GM19463 (cell line): ENCODE results near the gene AADACL2.

Source experiments
- ATAC-seq: cut with Tn5 transposase; IDR thresholded peaks from one replicate; pipeline ENCODE4 v1.9.1; 2021; ENCODE audit warnings: mild to moderate bottlenecking, moderate library complexity; ENCODE audit not compliant: unreplicated experiment

The AADACL2 gene

DNA sequence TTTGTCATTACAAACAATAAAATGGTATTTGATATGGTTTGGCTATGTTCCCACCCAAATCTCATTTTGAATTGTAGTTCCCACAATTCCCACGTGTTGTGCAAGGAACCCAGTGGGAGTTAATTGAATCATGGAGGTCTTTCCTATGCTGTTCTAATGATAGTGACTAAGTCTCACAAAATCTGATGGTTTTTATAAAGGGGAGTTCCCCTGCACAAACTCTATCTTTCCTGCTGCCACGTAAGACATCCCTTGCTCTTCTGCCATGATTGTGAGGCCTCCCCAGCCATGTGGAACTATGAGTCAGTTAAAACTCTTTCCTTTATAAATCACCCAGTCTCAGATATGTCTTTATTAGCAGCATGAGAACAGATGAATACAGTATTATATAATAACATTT lies 64.7 kb downstream of the AADACL2 start:
- no peak for ATAC-seq

DNA sequence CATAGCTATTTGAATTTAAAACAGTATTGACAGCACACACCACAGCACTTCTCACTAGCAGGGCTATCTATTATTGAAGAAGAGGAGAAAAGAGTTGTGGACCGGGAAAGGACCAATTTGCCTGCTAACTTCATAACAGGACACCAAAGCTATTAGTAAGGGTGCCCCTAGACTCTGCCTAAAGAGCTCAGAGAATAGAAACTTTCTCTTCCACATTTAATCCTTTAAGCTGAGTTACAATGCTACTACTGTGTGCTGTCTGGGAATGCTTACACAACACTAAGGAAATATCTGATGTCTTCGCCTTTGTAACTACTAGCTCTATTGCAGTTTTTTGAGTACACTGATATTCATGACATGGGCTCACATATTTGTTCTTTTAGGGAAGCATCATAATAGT lies 66.7 kb downstream of the AADACL2 start:
- ATAC-seq, result no peak

DNA sequence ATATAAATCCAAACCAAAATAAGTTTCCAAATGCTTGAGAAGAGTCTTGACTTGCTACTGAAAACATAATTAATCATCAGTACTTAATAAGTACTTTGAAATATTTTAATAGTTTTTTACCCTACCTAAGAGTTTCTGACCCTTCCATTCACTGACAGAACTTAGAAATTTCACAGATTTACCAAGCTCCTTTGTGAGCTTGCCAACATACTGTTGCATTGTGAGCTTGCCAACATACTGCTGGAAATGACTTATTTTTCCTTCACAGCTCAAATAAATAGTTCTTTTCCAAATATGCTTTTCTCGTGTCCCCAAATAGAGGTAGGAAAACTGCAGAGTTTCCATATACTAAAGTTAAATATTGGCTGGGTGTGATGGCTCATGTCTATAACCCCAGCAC lies 70.5 kb downstream of the AADACL2 start:
- ATAC-seq, result no peak

DNA sequence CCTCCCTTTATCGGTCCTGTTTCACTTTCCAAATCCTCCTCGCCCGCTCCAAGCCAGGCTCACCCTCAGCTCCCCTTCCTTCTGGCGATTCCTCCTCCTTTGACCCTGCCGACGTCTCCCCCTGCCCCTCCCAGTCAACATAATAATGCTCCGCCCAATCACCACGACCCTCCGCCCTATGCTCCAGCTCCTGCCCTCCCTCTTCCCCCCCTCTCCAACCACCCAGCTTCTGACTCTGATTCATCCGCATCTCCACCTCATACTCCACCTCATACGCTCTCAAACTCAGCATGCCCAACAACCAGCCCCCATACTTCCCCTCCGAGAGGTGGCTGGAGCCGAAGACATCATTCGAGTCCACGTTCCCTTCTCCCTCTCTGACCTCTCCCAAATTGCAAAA lies 73.1 kb downstream of the AADACL2 start:
- ATAC-seq, result no peak
